Esophagus squamous epithelium (tissue), 5 donors: ENCODE data around the gene TMIE. TPM values are rescaled to one million over a fixed set of nuclear protein-coding genes. Genes with fewer than 3 reads are reported as not detected.

Source experiments
- DNase-seq: peaks from one replicate; lab custom pipeline; 2025; lab: John Stamatoyannopoulos, UW
- H3K27ac ChIP-seq, 4 donors: fragments of 200-600 bp; sonication (generic); one replicate each; pipeline ENCODE4 v1.5.1; 2016 to 2019; ENCODE audit warnings: mild to moderate bottlenecking in 1 of 4
- H3K27me3 ChIP-seq, 4 donors: fragments of 200-600 bp; sonication (generic); 1 replicate in 3 of 4; 2 replicates in 1 of 4; pipeline versions ENCODE4 v1.5.1 to v1.6.0; 2017 to 2021; ENCODE audit warnings: antibody characterized with exemption in 1 of 4
- H3K36me3 ChIP-seq, 3 donors: fragments of 200-600 bp; sonication (generic); one replicate each; pipeline ENCODE4 v1.5.1; 2016 to 2019
- H3K4me1 ChIP-seq, 3 donors: fragments of 200-600 bp; sonication (generic); one replicate each; pipeline ENCODE4 v1.5.1; 2017 to 2019
- H3K4me3 ChIP-seq, 4 donors: fragments of 200-600 bp; sonication (generic); 1 replicate in 3 of 4; 2 replicates in 1 of 4; pipeline ENCODE4 v1.5.1; 2016 to 2019; ENCODE audit warnings: mild to moderate bottlenecking in 2 of 4, moderate library complexity in 1 of 4
- H3K9me3 ChIP-seq, 3 donors: fragments of 200-600 bp; sonication (generic); one replicate each; pipeline ENCODE4 v1.5.1; 2016 to 2019
- CTCF ChIP-seq, 6 experiments: fragments of 450-650 bp in 4 of 6; fragments of 200-600 bp in 2 of 6; sonication (generic) in 2 of 6; IDR thresholded peaks; one replicate each; pipeline ENCODE4 v1.5.1; 2016 to 2019; ENCODE audit warnings: antibody characterized with exemption in 6 of 6, mild to moderate bottlenecking in 4 of 6, moderate library complexity in 4 of 6
- POLR2A ChIP-seq, 4 donors: fragments of 450-650 bp; IDR thresholded peaks; one replicate each; pipeline ENCODE4 v1.6.1; 2017; ENCODE audit warnings: antibody characterized with exemption in 4 of 4, mild to moderate bottlenecking in 4 of 4, moderate library complexity in 3 of 4
- WGBS, 2 donors: methylation state at CpG; one replicate each; pipeline ENCODE4 v1.1.5; 2018; 5-methylcytosine and 5-hydroxymethylcytosine counted together
- intact Hi-C: fragments of 100-400 bp; cut with DNase I; formaldehyde crosslinking; loops from one replicate; pipeline ENCODE4 v1.15.0; 2022
- total RNA-seq, 4 donors: library from RNA; depleted of rRNA; stranded (reverse); fragments of >200 nt; gene quantifications; one replicate each; pipeline ENCODE4 v1.1.0, GENCODE V29; 2016
- donor health status: DM: yes; HTN: yes; CAD: no.

Gene TMIE
- total RNA-seq, 4 donors from 2014 or later: 0.18 to 1.1 (median 0.61) TPM

- 82 to 89% methylated on average over 8 of the region's 17 CpGs for WGBS, 2 donors
- no peak overlapping the region for H3K4me3 ChIP-seq
- H3K4me1 ChIP-seq: peaks cover 0 to 8% (median 0%) of the 10 kb centered on the region in 3 donors
- intact Hi-C loops: no loop called here
- H3K9me3 ChIP-seq: no peaks in the 10 kb centered on the region
- H3K27me3 ChIP-seq: no peaks in the 10 kb centered on the region
- no peak overlapping the region for H3K27ac ChIP-seq
- peaks cover 4 to 53% (median 8%) of the 10 kb centered on the region in 3 donors for H3K36me3 ChIP-seq
- TF ChIP-seq CTCF (IDR thresholded peaks at IDR 0.05) (no peak), POLR2A (IDR thresholded peaks at IDR 0.05) (no peak)
- DNase-seq: no peak
These were observed 30.9 kb upstream of the TMIE start for GRCh38 chr3:46670000-46670890.

DNA sequence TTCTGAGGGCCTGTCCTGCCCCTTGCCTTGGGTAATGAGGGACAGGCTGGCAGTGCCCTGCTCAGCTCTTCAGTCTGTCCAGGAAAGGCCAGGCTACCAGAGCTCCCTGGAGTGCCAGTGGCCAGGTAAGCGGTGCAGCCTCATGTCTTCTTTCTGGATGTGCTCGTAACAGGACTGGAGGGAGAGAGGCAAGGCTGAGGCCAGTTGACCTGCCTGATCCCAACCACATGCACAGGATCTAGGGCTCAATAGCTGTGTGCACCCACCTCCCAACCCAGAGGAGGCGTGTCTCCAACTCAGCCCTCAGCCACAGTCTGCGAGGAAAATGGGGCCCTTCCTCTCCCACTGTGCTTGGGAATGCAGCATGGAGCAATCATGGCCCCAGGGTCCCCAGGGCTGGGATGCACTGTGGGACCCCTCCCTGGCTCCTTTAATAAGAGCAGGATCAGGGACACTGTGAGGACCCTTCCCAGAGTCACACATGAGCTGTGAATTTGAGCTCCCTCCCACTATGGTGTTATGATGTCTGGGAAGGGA is 30.2 kb upstream of the TMIE start:
- TF ChIP-seq CTCF (IDR thresholded peaks at IDR 0.05): no peak
- no peak for TF ChIP-seq POLR2A (IDR thresholded peaks at IDR 0.05)
- intact Hi-C loops: no loop called here
- Histone ChIP-seq H3K4me1 (peaks cover 0 to 10% (median 0%) of the 10 kb centered on the region in 3 donors), H3K27ac (no peak overlapping the region), H3K9me3 (no peaks in the 10 kb centered on the region), H3K27me3 (no peaks in the 10 kb centered on the region), H3K36me3 (peaks cover 4 to 60% (median 8%) of the 10 kb centered on the region in 3 donors), H3K4me3 (no peak overlapping the region)
- WGBS, 2 donors: 83% methylated on average over 2 of the region's 4 CpGs; no CpG with 5 or more reads in 1 of the 2 donors
- no peak for DNase-seq

- 95 to 96% methylated on average over 13 to 15 of the region's 25 CpGs for WGBS, 2 donors
- Histone ChIP-seq H3K4me3 (no peak overlapping the region), H3K36me3 (peaks cover 4 to 68% (median 8%) of the 10 kb centered on the region in 3 donors), H3K27ac (no peak overlapping the region), H3K4me1 (peaks cover 0 to 13% (median 0%) of the 10 kb centered on the region in 3 donors), H3K9me3 (no peaks in the 10 kb centered on the region), H3K27me3 (no peaks in the 10 kb centered on the region)
- no peak for TF ChIP-seq CTCF (IDR thresholded peaks at IDR 0.05)
- intact Hi-C loops: no loop called here
- DNase-seq: no peak
These were observed 29.4 kb upstream of the TMIE start for GRCh38 chr3:46671541-46672348.

DNA sequence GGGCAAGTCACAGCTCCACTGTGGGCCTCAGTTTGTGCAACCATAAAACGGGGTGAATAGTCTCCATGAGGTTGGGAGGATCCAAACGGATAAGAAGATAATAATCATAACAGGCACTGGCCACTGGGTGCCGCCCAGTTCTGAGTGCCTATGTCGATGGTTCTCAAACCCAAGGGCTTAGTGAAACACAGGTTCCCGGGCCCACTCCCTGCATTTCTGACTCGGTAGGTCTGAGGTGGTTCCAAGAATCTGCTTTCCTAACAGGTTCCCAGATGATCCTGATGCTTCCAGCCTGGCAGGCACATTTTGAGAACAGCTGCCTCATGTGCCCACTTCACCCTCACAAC is 28.9 kb upstream of the TMIE start:
- 86 to 93% methylated on average over 5 to 6 of the region's 6 CpGs for WGBS, 2 donors
- no peak for DNase-seq
- Histone ChIP-seq H3K36me3 (peaks cover 4 to 74% (median 8%) of the 10 kb centered on the region in 3 donors), H3K9me3 (no peaks in the 10 kb centered on the region), H3K4me3 (no peak overlapping the region), H3K27ac (no peak overlapping the region), H3K4me1 (peaks cover 0 to 16% (median 0%) of the 10 kb centered on the region in 3 donors), H3K27me3 (no peaks in the 10 kb centered on the region)
- no peak for TF ChIP-seq POLR2A (IDR thresholded peaks at IDR 0.05)
- no peak for TF ChIP-seq CTCF (IDR thresholded peaks at IDR 0.05)
- intact Hi-C loops: no loop called here
